IMR-90 (cell line): Measurements from ENCODE around the gene NKAP. TPM values are rescaled to one million over a fixed set of nuclear protein-coding genes. Genes with fewer than 3 reads are reported as not detected.
"Not testable (repeated sequence)": the region's sequence is repeated elsewhere in the genome, so short reads cannot be mapped to it uniquely, and the experiment has no call there.

Source experiments
- ATAC-seq: fragments of 200-7000 bp; cut with Tn5 transposase; 2 replicates; pipeline ENCODE4 v1.9.1; 2020; ENCODE audit warnings: low read depth, mild to moderate bottlenecking, moderate library complexity
- BruUV-seq: library from RNA; stranded (reverse); fragments of 400-500 nt; replicated peaks from 2 replicates; lab custom pipeline; 2021; lab: Mats Ljungman, UMichigan
- CTCF ChIA-PET: fragments of 300-600 bp; formaldehyde crosslinking; extraction: SDS; loops from one replicate; lab custom pipeline; 2021; ENCODE audit warnings: antibody characterized with exemption; lab: Yijun Ruan, JAX
- POLR2A ChIA-PET: fragments of 300-600 bp; sonication (Branson Sonifier 250); formaldehyde crosslinking; loops from one replicate; lab custom pipeline; 2022; ENCODE audit warnings: antibody characterized with exemption; ENCODE audit not compliant: unreplicated experiment; lab: Charles Lee
- DNase-seq: peaks from one replicate; pipeline ENCODE4 v3.0.0; 2013
- H2AFZ ChIP-seq: replicated peaks from 2 replicates; pipeline ENCODE3; 2013; ENCODE audit warnings: low read length, mild to moderate bottlenecking; ENCODE audit not compliant: poor library complexity
- H2AK5ac ChIP-seq: 2 replicates; pipeline ENCODE4 v1.6.1; 2013; ENCODE audit warnings: low read depth, low read length, inconsistent platforms
- H2AK9ac ChIP-seq: replicated peaks from 2 replicates; pipeline ENCODE3; 2013; ENCODE audit warnings: mild to moderate bottlenecking, low read depth, low read length, moderate library complexity; ENCODE audit not compliant: poor library complexity
- H2BK120ac ChIP-seq: 2 replicates; pipeline ENCODE4 v1.6.1; 2013; ENCODE audit warnings: low read depth, low read length, inconsistent platforms
- H2BK15ac ChIP-seq: 3 replicates; pipeline ENCODE4 v1.6.1; 2013; ENCODE audit warnings: low read depth, low read length, inconsistent platforms
- H2BK20ac ChIP-seq: 2 replicates; pipeline ENCODE4 v1.6.1; 2013; ENCODE audit warnings: low read depth, mild to moderate bottlenecking, inconsistent platforms, low read length, moderate library complexity
- H2BK5ac ChIP-seq: 2 replicates; pipeline ENCODE4 v1.6.1; 2013; ENCODE audit warnings: mild to moderate bottlenecking, low read depth, low read length, inconsistent platforms; ENCODE audit not compliant: poor library complexity, severe bottlenecking
- H3K14ac ChIP-seq: replicated peaks from 2 replicates; pipeline ENCODE4 v1.6.1; 2013; ENCODE audit warnings: low read depth, low read length, inconsistent platforms
- H3K18ac ChIP-seq: 2 replicates; pipeline ENCODE4 v1.6.1; 2013; ENCODE audit warnings: low read depth, low read length, control low read depth
- H3K23ac ChIP-seq: 2 replicates; pipeline ENCODE4 v1.6.1; 2013; ENCODE audit warnings: low read depth, low read length, inconsistent platforms
- H3K27ac ChIP-seq: 2 replicates; pipeline ENCODE4 v1.5.1; 2013; ENCODE audit warnings: mild to moderate bottlenecking, control low read depth, low read length; ENCODE audit not compliant: insufficient read depth
- H3K27me3 ChIP-seq: 2 replicates; pipeline ENCODE4 v1.6.1; 2013; ENCODE audit warnings: low read length; ENCODE audit not compliant: control insufficient read depth, insufficient read depth
- H3K36me3 ChIP-seq: 2 replicates; pipeline ENCODE4 v1.6.1; 2013; ENCODE audit warnings: low read length, mixed read lengths; ENCODE audit not compliant: control insufficient read depth, insufficient read depth
- H3K4ac ChIP-seq: 2 replicates; pipeline ENCODE4 v1.6.1; 2013; ENCODE audit warnings: low read depth, low read length, inconsistent platforms
- H3K4me1 ChIP-seq: 2 replicates; pipeline ENCODE4 v1.6.1; 2013; ENCODE audit warnings: low read length, mixed read lengths; ENCODE audit not compliant: control insufficient read depth, insufficient read depth
- H3K4me2 ChIP-seq: 2 replicates; pipeline ENCODE4 v1.6.1; 2013; ENCODE audit warnings: low read depth, mild to moderate bottlenecking, control low read depth, low read length, moderate library complexity
- H3K4me3 ChIP-seq: 2 replicates; pipeline ENCODE4 v1.5.1; 2013; ENCODE audit warnings: low read depth, mild to moderate bottlenecking, control low read depth, low read length, moderate library complexity; ENCODE audit not compliant: insufficient read depth
- H3K56ac ChIP-seq: 2 replicates; pipeline ENCODE4 v1.6.1; 2013; ENCODE audit warnings: low read length, inconsistent platforms; ENCODE audit not compliant: insufficient read depth; ENCODE audit errors: extremely low read depth
- H3K79me1 ChIP-seq, 2 experiments: 2 replicates each; pipeline ENCODE4 v1.6.1; 2013; ENCODE audit warnings: low read length in 2 of 2, inconsistent platforms in 1 of 2, low read depth in 1 of 2
- H3K9ac ChIP-seq: 2 replicates; pipeline ENCODE4 v1.6.1; 2013; ENCODE audit warnings: low read depth, low read length, control low read depth
- H3K9me1 ChIP-seq: 2 replicates; pipeline ENCODE4 v1.6.1; 2013; ENCODE audit warnings: low read length, inconsistent platforms; ENCODE audit not compliant: insufficient read depth
- H3K9me3 ChIP-seq: 2 replicates; pipeline ENCODE4 v1.6.1; 2013; ENCODE audit warnings: low read length; ENCODE audit not compliant: control insufficient read depth, insufficient read depth
- H4K20me1 ChIP-seq: 2 replicates; pipeline ENCODE4 v1.6.1; 2013; ENCODE audit warnings: low read length, inconsistent platforms; ENCODE audit not compliant: insufficient read depth
- H4K5ac ChIP-seq: 2 replicates; pipeline ENCODE4 v1.6.1; 2013; ENCODE audit warnings: mild to moderate bottlenecking, low read depth, low read length, control low read depth
- H4K8ac ChIP-seq, 2 experiments: 2 replicates each; pipeline ENCODE4 v1.6.1; 2013; ENCODE audit warnings: low read depth in 2 of 2, low read length in 2 of 2, control low read depth in 1 of 2, inconsistent platforms in 1 of 2
- H4K91ac ChIP-seq: 2 replicates; pipeline ENCODE4 v1.6.1; 2013; ENCODE audit warnings: low read depth, low read length, inconsistent platforms; ENCODE audit not compliant: insufficient read depth
- BHLHE40 ChIP-seq: fragments of 150-350 bp; IDR thresholded peaks from 2 replicates; pipeline ENCODE4 v1.6.1; 2016; ENCODE audit warnings: mild to moderate bottlenecking, low read depth, low read length
- CHD1 ChIP-seq: IDR thresholded peaks from 2 replicates; pipeline ENCODE4 v1.6.1; 2012; ENCODE audit warnings: low read depth, low read length, improper control_type of control experiment
- NFE2L2 ChIP-seq: fragments of 150-350 bp; IDR thresholded peaks from 2 replicates; pipeline ENCODE4 v1.6.1; 2016; ENCODE audit warnings: low read depth, mild to moderate bottlenecking, low read length
- POLR2A ChIP-seq: IDR thresholded peaks from 2 replicates; pipeline ENCODE4 v1.6.1; 2012; ENCODE audit warnings: mild to moderate bottlenecking, low read depth, low read length
- RAD21 ChIP-seq: IDR thresholded peaks from 2 replicates; pipeline ENCODE4 v1.6.1; 2012; ENCODE audit warnings: low read length, improper control_type of control experiment
- RFX5 ChIP-seq: IDR thresholded peaks from 2 replicates; pipeline ENCODE4 v1.8.0; 2012; ENCODE audit warnings: low read depth, mild to moderate bottlenecking, low read length, moderate library complexity
- WGBS, 2 experiments: methylation state at CpG; one replicate each; pipeline versions ENCODE4 v1.1.5 to v1.1.7; 2013; ENCODE audit warnings: missing lambda C conversion rate in 2 of 2; ENCODE audit not compliant: insufficient read length in 1 of 2; ENCODE audit errors: extremely low coverage in 2 of 2; 5-methylcytosine and 5-hydroxymethylcytosine counted together
- dilution Hi-C: fragments of 300-500 bp; cut with HindIII; formaldehyde crosslinking; loops from one replicate; pipeline ENCODE4 v1.14.3; 2018; ENCODE audit warnings: low sequenced_read_pairs; ENCODE audit not compliant: unreplicated experiment
- in situ Hi-C: fragments of 300-500 bp; cut with MboI; formaldehyde crosslinking; loops from 3 replicates; pipeline ENCODE4 v1.14.3; 2019; ENCODE audit warnings: low sequenced_read_pairs, inconsistent platforms, mixed read lengths
- intact Hi-C: fragments of 100-400 bp; cut with micrococcal nuclease; formaldehyde crosslinking; loops from 2 replicates; pipeline ENCODE4 v1.10.0; 2022
- polyA plus RNA-seq, 3 experiments: library from polyadenylated mRNA; depleted of rRNA; stranded (reverse); fragments of >200 nt; gene quantifications; 2 replicates each; pipeline ENCODE4 v1.2.3, GENCODE V29; 2012; ENCODE audit warnings: low replicate concordance in 1 of 3
- total RNA-seq: library from RNA; depleted of rRNA; stranded (reverse); fragments of >200 nt; gene quantifications from 2 replicates; pipeline ENCODE4 v1.2.3, GENCODE V29; 2012
- TF ChIP-seq, protein P1 (sequence below): fragments of 150-350 bp; IDR thresholded peaks from 2 replicates; pipeline ENCODE4 v1.6.1; 2017; ENCODE audit warnings: mild to moderate bottlenecking, antibody characterized with exemption, low read length, low read depth

Gene NKAP
- total and polyA plus RNA-seq, 2 of the 4 experiments (the other 2 are of a cell fraction) = 1.3 to 2.7 TPM

DNA sequence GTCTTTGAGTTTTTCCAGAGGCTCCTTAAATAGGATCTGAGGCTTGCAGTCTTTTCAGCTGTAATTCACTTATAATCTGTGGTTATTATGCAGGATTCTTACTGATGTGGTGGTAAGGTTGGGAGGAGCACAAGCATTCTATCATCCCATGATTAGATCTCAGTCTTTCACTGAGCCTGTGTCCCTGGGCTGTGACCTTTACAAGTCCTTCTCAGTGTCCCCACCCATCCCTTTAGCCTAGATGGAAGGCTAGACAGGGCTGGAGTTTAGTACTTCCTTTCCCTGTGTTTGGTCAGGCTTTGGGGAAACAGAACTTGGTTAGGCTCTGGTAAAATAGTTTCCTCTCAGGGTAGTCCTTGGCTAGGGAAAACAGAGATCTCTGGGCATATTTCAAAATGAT, 17.1 kb upstream of the NKAP start:
- Histone ChIP-seq H3K56ac (no peak overlapping the region), H3K23ac (no peak overlapping the region), H3K27me3 (no peaks in the 10 kb centered on the region), H3K79me1 (no peaks in the 10 kb centered on the region), H4K5ac (no peak overlapping the region), H3K4me2 (no peak overlapping the region), H4K91ac (no peak overlapping the region), H4K8ac (no peak overlapping the region), H3K4ac (no peak overlapping the region), H2AK5ac (no peak overlapping the region), H3K14ac (no peak overlapping the region), H2BK20ac (no peak overlapping the region), H3K4me1 (no peaks in the 10 kb centered on the region), H2BK5ac (no peak overlapping the region), H4K20me1 (no peaks in the 10 kb centered on the region), H3K9me1 (no peaks in the 10 kb centered on the region), H3K9ac (no peak overlapping the region), H2BK15ac (no peak overlapping the region), H2BK120ac (no peak overlapping the region), H2AK9ac (no peak overlapping the region), H3K27ac (no peak overlapping the region), H3K18ac (no peak overlapping the region), H3K9me3 (no peaks in the 10 kb centered on the region), H2AFZ (no peak overlapping the region), H3K4me3 (no peak overlapping the region), H3K36me3 (no peaks in the 10 kb centered on the region)
- DNase-seq (no peak), ATAC-seq (no peak)
- CTCF ChIA-PET = no interaction called here
- dilution Hi-C loops = no loop called here
- POLR2A ChIA-PET = no interaction called here
- no TSS peak for BruUV-seq
- intact Hi-C loops = no loop called here
- TF ChIP-seq BHLHE40 = no peak
- no peak for TF ChIP-seq CHD1
- TF ChIP-seq POLR2A = no peak
- no peak for TF ChIP-seq NFE2L2
- TF ChIP-seq RAD21 = no peak
- TF ChIP-seq, protein P1, sequence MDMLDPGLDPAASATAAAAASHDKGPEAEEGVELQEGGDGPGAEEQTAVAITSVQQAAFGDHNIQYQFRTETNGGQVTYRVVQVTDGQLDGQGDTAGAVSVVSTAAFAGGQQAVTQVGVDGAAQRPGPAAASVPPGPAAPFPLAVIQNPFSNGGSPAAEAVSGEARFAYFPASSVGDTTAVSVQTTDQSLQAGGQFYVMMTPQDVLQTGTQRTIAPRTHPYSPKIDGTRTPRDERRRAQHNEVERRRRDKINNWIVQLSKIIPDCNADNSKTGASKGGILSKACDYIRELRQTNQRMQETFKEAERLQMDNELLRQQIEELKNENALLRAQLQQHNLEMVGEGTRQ = no peak
- TF ChIP-seq RFX5 = no peak
- in situ Hi-C loops = loop anchor here (25.0 kb wide), 1 partner anchor 177 kb away; no protein-coding TSS in a partner anchor

DNA sequence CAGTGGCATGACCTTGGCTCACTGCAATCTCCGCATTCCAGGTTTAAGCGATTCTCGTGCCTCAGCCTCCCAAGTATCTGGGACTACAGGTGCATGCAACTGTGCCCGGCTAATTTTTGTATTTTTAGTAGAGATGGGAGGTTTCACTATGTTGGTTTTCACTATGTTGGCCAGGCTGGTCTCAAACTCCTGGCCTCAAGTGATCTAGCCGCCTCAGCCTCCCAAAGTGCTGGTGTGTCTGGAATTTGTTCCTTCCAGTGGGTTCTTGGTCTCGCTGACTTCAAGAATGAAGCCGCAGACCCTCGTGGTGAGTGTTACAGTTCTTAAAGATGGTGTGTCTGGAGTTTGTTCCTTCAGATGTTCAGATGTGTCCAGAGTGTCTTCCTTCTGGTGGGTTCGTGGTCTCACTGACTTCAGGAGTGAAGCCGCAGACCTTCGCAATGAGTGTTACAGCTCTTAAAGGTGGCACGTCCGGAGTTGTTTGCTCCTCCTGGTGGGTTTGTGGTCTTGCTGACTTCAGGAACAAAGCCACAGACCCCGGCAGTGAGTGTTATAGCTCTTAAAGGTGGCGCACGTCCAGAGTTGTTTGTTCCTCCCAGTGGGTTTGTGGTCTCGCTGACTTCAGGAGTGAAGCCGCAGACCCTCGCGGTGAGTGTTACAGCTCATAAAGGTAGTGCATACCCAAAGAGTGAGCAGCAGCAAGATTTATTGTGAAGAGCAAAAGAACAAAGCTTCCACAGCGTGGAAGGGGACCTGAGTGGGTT, 12.4 kb upstream of the NKAP start:
- H4K5ac ChIP-seq, H2BK5ac ChIP-seq, H3K9me3 ChIP-seq, intact Hi-C loops, dilution Hi-C loops, H3K23ac ChIP-seq, H3K27ac ChIP-seq, H3K4ac ChIP-seq, DNase-seq, H2BK15ac ChIP-seq, POLR2A ChIA-PET, H3K14ac ChIP-seq, H4K8ac ChIP-seq, H3K18ac ChIP-seq, H3K79me1 ChIP-seq, H3K9me1 ChIP-seq, H4K20me1 ChIP-seq, H3K9ac ChIP-seq, ATAC-seq, H3K4me1 ChIP-seq, H3K4me3 ChIP-seq, H3K36me3 ChIP-seq, H2BK120ac ChIP-seq, H3K56ac ChIP-seq, CTCF ChIA-PET, H3K27me3 ChIP-seq, H4K91ac ChIP-seq, H2AK5ac ChIP-seq, BruUV-seq, H2AK9ac ChIP-seq, H2BK20ac ChIP-seq, H2AFZ ChIP-seq, H3K4me2 ChIP-seq: not testable (repeated sequence)
- in situ Hi-C loops = loop anchor here (25.0 kb wide), 1 partner anchor 181 kb away; no protein-coding TSS in a partner anchor
- WGBS, 2 experiments = 80% methylated on average over 1 of the region's 21 CpGs; no CpG with 5 or more reads in 1 of the 2 experiments
